ENCODE results near the gene EMILIN2.
"Not testable (repeated sequence)": the region's sequence is repeated elsewhere in the genome, so short reads cannot be mapped to it uniquely, and the experiment has no call there.

- not testable (repeated sequence) for TF ChIP-seq CTCF (optimal IDR thresholded peaks at IDR 0.05 in 1 of 3, IDR thresholded peaks at IDR 0.05 in 1 of 3, conservative IDR thresholded peaks at IDR 0.05 in 1 of 3; ENCODE audit: extremely low read depth in 1 of 3, insufficient read depth in 2 of 3, low read length in 3 of 3); EZH2 (IDR thresholded peaks at IDR 0.05; ENCODE audit: low read length)
Measured at GRCh38 chr18:2915486-2915885, 68.7 kb downstream of the EMILIN2 start.

Data from keratinocyte (primary cell).